Lower leg skin (tissue), 3 donors: ENCODE measurements around the gene BCL6B.

Experiments
- POLR2A ChIP-seq, 2 donors: fragments of 450-650 bp; IDR thresholded peaks; one replicate each; pipeline ENCODE4 v1.6.1; 2016 to 2017; ENCODE audit warnings: antibody characterized with exemption in 2 of 2, mild to moderate bottlenecking in 1 of 2, moderate library complexity in 1 of 2
- TF ChIP-seq, protein P1 (sequence below), 3 donors: fragments of 450-650 bp; IDR thresholded peaks; one replicate each; pipeline ENCODE4 v1.5.1; 2016; ENCODE audit warnings: antibody characterized with exemption in 3 of 3, mild to moderate bottlenecking in 3 of 3, moderate library complexity in 2 of 3

DNA sequence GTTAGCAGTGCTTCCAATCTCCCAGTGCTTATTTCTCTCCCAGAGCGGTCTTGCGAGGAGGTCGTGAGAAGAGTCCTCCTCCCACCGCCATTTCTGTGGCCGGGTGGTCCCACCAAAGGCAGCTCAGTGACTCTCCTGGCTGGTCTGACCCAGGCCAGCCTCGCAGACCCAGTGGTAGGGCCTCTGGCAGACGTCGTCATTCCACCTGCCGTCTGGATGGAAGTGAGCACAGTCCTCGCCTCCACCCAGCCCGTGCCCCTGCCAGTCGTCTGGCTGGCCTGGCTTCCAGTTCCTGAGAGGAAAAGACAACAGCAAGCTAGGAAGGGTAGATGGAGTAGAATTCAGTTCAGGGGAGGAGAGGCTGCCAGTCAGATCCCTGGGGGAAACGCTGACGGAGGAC is 52.1 kb downstream of the BCL6B start:
- TF ChIP-seq, protein P1, sequence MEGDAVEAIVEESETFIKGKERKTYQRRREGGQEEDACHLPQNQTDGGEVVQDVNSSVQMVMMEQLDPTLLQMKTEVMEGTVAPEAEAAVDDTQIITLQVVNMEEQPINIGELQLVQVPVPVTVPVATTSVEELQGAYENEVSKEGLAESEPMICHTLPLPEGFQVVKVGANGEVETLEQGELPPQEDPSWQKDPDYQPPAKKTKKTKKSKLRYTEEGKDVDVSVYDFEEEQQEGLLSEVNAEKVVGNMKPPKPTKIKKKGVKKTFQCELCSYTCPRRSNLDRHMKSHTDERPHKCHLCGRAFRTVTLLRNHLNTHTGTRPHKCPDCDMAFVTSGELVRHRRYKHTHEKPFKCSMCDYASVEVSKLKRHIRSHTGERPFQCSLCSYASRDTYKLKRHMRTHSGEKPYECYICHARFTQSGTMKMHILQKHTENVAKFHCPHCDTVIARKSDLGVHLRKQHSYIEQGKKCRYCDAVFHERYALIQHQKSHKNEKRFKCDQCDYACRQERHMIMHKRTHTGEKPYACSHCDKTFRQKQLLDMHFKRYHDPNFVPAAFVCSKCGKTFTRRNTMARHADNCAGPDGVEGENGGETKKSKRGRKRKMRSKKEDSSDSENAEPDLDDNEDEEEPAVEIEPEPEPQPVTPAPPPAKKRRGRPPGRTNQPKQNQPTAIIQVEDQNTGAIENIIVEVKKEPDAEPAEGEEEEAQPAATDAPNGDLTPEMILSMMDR (IDR thresholded peaks at IDR 0.05), result no peak
- no peak for TF ChIP-seq POLR2A (IDR thresholded peaks at IDR 0.05)
